GM21515 (cell line): ENCODE results near the gene MEGF8.

Source experiments
- ATAC-seq: cut with Tn5 transposase; IDR thresholded peaks from one replicate; pipeline ENCODE4 v1.9.1; 2021; ENCODE audit not compliant: unreplicated experiment

MEGF8 gene

DNA sequence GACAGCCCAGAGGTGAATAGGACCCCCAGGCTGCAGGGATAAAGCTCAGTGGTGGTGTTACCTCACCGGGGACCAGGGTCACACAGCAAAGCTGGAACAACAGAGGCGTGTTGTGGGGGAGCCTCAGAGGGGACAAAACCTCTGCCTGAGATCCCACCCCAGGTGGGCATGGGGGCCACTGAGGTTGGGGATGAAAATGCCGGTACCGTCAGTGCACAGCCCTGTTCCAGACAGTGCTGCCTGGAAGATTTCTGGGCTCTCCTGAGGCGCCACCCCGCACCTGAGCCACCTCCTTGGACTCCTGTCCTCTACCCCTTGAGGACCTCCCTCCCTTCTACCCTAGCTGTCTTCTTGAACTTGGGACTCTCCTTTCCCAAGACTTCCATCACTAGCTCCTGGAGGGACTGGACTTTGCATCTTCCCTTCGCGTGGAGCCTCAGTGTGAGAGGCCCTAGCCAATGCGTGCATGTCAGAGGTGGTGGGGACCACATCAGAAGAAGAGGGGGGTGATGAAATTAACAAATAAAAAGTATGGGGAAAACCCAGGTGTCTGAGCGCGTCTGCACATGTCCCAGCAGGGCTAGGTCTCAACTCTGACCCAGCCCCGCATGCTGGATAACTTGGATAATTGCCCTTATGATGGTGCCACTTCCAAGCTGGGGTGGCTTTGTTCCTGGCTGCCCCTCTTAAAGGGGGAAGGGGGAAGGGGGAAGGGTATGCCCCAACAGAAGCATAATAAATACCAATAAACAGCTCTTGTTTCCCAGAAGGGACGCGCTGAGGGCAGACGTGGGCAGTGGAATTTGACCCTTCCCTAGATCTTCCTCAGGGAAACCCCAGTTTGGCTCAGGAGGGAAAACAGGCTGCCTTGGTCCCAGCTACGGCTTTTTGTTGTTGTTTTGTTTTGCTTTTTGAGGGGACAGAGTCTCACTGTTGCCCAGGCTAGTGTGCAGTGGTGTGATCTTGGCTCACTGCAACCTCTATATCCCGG is 53.1 kb downstream of the MEGF8 start:
- ATAC-seq, result no peak

DNA sequence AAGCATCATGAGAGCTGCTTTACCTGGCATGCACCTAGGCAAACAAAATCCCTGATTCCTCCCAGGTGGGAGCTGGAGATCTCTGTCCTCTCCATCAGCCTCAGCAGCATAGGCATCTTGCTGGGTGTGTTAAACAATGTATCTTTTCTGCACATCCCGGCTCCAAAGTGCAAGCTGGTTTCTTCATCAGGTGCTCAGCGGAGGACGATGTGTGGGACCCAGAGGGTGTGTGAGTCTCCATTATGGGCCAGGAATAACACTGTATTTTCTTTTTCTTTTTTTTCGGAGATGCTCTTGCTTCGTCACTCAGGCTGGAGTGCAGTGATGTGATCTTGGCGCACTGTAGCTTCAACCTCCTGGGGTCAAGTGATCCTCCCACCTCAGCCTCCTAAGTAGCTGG is 54.7 kb downstream of the MEGF8 start:
- ATAC-seq, result no peak

DNA sequence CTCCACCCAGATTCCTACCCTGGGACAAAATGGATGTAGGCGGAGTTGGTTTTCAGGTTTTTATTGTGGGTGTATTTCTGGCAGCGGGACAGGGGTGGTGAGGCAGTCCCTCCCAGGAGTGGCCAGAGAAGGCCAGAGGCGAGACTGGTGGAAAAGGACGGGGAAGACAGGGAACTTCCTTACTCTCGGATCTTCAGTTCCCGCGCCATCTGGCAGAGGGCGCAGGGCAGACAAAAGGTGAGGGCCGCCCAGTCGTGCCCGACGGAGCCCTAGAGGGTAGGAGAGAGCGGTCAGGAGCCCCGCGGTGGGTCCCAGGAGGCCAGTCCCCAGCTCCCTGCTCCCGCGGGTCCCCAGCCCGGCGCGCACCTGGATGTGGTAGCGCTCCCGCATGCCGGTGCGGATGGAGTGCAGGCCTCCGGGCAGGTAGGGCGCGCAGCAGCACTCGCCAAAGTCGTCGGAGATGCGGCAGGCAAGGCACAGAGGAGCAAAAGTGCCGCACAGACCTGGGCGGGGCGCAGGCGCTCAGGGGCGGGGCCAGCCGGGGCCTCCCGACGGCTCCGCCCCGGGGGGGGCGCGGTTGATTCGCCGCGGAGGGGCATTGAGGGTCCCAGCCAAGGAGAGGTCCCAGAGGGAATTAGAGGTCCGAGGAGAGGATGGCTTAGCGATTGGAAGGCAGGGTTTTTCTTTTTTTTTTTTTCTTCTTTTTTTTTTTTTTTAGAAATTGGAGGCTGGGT is 61.7 kb downstream of the MEGF8 start:
- no peak for ATAC-seq

DNA sequence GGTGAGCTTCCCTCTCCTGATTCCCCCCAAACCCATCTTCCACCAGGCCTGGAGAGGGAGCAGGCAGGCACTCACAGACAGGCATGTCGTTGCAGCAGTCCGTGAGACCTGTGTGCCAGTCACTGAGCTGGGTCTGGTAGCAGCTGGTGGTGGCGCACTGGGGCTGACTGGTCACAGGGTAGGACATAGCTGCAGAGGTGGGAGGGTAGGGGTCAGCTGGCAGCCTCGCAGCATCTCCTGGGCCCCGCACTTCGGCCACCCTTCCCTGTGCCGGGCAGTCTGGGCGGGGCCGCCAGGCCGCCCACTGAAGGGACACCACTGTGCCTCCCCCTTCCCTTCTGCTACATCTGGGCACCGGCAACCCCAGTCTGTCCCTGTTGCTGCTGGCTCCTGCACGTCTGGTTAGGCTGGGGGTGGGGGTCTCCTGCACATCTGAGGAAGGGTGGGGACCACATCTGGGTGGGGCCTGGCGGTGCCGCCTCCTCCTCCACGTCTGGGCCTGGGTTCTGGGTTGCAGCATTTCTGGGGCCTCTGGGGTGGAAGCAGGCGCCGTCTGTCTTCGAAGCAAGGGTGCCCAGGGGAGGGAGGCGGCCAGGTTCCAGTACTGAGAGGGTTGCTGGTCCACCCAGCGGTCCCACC is 63.5 kb downstream of the MEGF8 start:
- ATAC-seq, result no peak

DNA sequence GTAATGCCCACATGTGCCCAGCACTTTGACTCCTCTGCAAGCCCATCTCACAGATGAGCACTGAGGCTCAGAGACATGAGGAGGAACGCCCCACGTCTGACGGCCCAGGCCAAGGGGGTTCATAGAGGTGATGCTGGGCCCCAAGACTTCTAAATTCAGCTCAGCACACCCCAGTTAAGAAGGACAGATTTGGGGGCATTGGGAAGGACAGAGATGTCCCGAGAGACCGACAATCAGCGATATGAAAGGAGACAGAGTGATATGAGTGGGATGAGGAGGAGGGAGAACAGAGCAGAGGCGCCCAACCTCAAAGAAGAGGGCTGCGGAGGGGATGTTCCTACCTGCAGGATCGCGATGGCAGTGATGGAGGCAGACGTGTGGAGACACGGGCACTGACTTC is 64.5 kb downstream of the MEGF8 start, which contains the start of gene CNFN:
TSS of gene CNFN (minus strand) at position 399 of the 400 bp plus-strand sequence. CDS start 1,260 bp downstream, outside the sequence.
- ATAC-seq, result no peak

DNA sequence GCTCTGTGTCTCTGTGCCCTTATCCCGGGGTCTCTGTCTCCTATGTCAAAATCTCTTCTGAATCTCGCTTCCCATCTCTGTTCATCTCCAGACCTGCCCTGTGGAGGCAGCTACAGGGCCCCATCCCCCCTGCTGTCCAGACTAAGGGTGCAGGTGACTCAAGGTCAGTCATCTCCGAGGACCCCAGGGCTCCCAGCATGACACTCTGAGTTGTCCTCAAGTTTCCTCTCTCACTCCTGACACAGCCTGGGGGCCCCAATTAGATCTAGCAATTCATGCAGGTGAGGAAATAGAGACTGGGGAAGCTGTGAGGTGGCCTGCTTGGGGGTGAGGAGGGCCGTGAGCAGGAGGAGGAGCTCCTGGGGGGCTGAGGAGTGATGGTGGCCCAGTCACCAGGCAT is 66.7 kb downstream of the MEGF8 start:
- ATAC-seq, result no peak

DNA sequence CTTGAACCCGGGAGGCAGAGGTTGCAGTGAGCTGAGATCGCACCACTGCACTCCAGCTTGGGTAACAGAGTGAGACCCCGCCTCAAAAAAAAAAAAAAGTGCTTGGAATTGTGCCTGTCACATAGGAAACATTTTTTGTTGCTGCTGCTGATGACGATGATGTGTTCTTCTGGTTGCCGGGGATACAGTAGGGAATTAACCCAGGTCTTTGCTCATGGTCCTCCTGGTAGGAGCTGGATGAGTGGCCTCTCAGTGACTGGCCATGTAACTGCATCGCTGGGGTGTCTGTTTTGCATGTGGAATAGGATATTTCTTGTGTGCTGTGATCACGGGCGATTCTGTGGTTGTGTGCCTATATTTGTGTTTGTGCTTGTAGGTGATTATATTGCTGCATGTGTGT is 69.3 kb downstream of the MEGF8 start:
- no peak for ATAC-seq

DNA sequence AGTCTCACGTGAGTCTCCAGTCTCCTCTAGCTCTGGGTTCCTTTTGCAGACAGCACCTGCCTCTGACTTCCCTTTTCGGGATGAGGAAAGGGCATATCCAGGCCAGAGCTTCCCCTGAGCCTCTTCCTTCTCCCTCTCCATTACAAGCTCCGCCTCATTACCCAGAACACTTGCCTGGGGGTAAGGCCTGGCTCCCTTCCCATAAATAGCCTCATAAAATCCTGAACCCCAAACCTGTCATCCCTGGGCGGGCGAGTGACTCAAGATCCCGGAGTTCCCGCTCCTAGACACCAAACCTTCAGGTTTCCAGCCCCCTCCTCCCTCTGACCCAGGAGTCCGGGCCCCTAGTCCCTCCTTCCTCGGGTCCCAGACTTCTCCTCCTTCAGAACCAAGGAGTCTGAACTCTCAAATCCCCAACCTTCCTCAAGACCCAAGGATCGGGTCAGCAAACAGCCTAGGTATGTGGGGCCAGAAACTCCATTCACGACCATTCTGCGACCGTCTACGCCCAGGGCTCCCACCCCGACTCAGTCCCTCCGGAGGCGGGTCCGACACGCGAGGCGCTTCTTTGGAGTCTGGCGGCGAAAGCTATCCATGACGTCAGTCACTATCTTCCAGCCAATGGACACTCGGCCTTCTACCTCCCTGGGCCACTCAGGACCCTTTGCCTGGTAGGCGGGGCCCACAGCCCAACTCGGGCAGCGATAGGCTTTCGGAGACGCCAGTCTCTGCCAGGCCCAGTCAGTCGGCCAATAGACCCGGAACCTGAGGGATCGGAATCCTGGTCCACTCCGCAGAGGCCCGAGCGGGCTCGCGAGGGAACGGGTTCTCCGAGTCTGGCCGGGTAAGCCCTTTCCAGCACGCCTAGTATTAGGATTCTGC is 71.2 kb downstream of the MEGF8 start:
- peak; percentile 94 for ATAC-seq

DNA sequence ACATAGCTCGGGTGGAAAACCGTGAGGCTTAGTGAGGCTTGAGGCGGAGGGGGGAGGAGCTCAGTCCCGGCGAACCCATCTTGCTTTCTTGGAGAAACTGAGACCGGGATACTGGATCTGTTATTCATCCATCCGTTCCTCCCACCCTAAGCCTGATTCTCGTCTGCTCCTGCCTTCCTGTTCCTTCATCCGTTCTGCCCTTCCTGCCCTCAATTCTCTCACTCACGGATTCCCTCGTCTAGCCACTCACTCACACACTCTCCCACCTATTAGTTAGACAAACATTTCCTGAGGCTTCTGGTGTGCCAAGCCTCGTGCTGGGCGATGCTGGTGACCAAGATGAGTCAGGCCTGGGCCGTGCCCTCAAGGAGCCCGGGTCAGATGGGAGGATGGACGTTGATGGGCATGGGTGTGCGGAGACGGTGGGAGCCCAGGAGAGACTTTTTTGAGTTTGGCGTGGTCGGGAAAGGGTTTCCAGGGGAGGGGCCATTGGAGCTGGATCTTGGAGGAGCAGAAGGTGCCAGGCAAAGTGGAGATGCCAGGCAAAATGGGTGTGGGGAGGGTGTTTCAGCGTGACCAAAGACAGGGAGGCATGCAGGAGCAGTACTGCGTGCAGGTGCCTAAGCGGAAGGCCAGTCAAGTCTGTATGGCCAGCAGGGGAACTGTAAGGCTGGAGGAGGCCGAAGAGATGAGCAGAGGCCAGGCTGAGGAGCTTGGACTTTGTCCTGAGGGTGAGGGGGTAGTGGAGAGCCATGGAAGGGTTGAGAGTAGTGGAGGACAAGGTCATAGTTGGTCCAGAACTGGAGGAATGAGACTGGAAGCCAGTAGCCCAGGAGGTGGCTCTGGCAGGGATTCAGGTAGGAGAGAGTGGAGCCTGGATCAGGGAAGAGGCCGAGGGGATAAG is 72.1 kb downstream of the MEGF8 start:
- no peak for ATAC-seq

DNA sequence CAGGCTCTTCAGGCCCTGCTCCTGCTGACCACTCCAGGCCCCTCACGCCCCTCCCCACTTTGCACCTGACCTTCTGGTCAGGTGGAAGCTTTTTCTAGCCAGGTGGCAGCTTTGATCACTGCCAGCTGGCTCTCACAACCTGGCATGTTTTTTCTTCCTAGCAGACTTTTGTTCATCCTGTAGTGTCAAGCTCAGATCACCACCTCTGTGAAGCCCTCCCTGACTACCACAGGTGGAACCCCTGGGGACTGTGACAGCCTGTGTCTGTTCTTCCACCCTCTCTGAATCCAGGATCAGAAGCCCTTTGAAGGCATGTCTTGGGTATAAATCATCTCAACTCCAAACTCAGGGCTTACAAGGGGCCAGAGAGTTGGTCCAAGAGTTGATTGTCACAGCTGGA is 75.0 kb downstream of the MEGF8 start:
- no peak for ATAC-seq

DNA sequence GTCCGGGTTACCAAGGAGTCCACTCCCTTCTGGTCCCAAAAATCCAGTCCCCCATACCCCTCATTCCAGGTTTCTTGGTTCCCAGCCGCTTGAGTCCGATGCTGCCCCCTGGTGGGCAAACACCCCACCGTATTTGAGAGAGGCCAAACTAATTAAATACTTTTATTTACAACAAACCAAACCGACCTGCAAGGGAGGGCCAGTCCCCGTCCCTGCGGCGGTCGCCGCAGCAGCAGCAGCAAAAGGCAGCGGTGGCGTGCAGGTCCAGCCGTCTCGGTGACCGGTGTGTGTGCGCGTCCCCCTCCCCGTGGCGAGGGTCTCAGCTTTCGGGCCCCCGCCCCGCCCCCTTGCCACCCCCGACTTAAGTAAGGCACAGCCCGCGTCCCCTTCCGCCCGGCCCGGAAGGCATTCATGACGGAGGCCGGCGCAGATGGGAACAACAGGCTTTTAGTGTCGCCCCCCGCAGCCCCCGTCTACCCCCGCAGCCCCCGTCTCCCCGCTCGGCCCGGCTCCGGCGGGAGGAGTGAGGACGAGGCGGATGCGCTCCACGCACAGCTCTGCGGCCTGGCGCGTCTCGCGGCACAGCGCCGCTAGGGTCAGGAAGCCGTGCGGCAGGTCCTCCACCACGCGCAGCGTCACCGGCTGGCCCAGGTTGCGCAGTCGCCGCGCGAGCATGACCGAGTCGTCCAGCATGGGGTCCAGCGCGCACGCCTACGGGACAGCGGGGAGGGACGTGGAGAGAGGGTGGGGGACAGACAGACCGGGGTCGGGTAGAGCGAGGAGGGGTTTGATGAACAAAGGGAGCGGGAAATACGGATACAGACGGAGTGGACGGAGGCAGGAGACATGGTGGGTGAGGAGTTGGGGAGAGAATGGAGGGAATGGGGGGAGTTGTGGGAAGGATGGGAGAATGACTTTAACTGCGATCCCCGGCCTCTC is 76.2 kb downstream of the MEGF8 start:
- ATAC-seq, result no peak

DNA sequence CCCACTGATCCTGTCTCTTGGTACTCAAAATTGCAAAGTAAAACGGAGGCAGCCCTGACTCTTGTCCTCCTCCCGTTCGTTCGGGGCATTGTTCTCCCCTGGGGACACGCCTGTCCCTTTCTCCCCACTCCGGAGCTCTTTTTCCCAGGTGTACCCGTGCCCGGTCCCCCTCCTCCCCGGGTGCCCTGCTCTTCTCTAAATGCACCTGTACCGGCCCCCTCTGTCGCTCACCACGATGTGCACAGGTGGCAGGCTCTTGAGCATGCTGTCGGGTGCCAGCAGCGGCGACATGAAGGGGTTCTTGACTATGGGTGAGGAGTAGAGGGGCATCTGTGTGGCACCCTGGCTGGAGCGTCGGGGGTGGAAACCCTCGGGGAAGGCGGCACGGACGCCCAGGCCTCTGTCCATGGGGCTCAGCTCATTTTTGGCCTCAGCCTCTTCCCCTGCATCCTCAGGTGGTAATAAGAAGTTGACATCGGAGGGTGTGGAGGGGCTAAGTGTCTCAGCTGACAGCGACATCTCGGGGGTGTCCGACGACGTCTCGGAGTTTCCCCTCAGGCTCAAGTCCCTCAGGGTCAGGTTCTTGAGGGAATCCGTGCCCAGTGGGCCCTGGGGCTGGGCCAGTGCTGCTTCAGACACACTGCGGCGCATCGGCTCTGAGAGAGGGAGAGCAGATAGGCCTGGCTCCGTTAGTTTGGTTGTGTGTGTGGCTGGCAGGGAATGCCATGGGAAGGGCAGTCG is 77.1 kb downstream of the MEGF8 start:
- ATAC-seq, result no peak

DNA sequence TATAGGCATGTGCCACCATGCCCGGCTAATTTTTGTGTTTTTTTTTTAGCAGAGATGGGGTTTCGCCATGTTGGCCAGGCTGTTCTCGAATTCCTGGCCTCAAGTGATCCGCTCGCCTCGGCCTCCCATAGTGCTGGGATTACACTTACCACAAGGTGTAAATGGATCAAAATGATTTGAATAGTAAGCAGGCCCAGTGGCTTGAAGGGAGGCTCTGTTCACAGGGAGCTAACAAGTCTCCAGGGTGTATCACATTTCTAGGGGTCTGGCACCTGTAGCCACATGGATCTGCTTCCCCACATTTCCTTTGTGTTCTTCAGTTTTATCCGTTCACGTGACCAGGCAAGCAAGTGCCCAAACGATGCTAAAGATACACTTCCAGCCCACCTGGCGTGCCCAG is 78.2 kb downstream of the MEGF8 start:
- ATAC-seq, result no peak

DNA sequence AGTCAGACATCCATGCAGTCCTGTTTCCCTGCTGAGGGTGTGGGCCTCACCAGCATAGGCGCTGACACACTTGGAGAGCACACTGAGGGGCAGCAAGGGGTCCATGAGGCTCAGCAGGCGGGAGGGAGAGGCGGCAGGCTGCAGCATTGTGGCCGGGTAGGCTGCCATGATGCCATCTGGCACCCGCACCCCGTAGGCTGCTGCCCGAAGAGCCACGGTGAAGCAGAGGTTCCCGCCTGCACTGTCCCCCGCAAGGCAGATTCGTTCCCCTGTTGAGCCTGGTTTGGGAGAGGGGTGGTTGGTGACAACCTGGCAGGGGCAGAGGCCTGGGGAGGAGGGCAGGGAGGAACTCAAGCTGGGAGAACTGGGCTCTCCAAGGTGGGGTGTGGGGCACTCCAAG is 80.7 kb downstream of the MEGF8 start:
- ATAC-seq, result no peak

DNA sequence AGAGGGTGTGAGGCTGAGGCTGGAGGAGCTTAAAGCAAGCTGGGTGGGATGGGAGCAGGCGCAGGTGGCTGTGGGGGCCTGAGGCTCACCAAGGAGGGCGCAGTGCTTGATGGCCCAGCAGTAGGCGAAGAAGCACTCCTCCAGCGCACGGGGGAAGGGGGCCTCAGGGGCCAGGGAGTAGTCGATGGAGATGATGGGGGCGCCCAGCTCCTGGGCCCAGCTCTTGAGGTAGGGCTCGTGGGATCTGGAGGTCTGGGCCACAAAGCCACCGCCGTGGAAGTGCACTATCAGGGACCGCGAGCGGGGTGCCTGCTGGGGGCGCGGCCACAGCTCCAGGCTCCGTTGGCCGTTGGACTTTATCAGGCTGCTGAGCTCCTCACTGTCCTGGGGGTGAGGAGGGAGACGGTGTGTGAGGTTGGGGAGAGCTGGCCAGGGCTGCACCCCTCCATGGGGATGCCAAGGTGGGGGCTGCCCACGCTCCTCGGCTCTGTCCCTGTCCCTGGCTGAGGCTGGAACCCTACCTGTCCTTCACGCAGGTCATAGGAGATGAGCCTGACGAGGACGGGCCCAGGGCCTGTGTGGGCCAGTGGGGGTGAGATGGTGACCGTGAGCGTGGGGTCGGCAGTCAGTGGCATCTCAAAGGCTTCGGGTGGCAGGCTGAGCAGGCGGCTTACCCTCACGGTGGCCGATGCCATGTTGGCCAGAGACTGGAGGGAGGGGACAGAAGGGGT is 81.8 kb downstream of the MEGF8 start:
- no peak for ATAC-seq

DNA sequence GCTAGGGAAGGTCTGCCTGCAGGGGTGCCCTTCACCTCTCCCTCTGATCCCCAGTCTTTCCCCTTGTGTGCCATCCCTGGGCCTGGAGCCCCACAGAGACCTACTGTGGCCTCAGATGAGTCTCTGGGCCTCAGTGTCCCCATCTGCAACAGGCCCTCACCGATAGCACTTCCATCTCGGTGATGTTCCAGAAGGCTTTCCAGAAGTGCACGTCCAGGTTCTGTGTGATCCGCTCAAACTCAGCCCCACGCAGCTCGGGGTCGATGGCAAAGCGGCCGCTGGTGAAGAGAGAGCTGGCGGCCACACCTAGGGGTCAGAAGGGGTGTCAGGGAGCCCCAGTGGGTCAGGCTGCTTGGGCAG is 82.4 kb downstream of the MEGF8 start:
- no peak for ATAC-seq

DNA sequence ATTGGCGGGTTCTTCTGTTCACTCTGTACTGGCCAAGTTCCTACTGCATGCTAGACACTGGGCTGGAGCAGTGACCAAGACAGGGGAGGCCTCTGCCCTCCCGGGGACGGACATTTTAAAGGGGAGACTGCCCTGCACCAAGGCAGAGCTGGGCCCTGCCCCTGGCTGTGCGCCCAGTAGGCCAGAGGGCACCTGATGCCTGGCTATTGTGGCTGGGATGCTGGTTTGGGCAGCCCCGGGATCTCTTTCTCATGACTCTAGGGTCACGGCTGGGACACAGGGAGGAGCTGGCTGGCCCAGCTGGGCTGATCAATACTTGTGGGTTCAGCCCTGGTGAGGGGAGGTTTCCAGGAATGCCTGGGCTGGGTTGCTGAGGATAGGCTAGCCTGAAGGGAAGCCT is 84.0 kb downstream of the MEGF8 start:
- no peak for ATAC-seq
